HFFc6 (cell line): Measurements from ENCODE around the gene DOK7. TPM values are rescaled to one million over a fixed set of nuclear protein-coding genes. Genes with fewer than 3 reads are reported as not detected.

Source experiments
- DNase-seq: peaks from one replicate; pipeline ENCODE4 v3.0.0-alpha.2; 2018
- H3K27ac Mint-ChIP-seq: 2 replicates; pipeline ENCODE4 v1.8.0; 2020; ENCODE audit warnings: mild to moderate bottlenecking, mixed read lengths
- H3K27me3 Mint-ChIP-seq: 2 replicates; pipeline ENCODE4 v1.8.0; 2021; ENCODE audit warnings: mild to moderate bottlenecking, moderate library complexity, mixed read lengths; ENCODE audit not compliant: insufficient read depth
- H3K36me3 Mint-ChIP-seq: 2 replicates; pipeline ENCODE4 v1.8.0; 2021; ENCODE audit warnings: low read depth, mixed read lengths
- H3K4me1 Mint-ChIP-seq: 2 replicates; pipeline ENCODE4 v1.8.0; 2020; ENCODE audit warnings: low read depth, mixed read lengths
- H3K4me3 Mint-ChIP-seq: 2 replicates; pipeline ENCODE4 v1.8.0; 2020; ENCODE audit warnings: mild to moderate bottlenecking, moderate library complexity, mixed read lengths
- H3K9me3 Mint-ChIP-seq: 2 replicates; pipeline ENCODE4 v1.8.0; 2020; ENCODE audit warnings: mild to moderate bottlenecking, mixed read lengths
- total RNA-seq, 6 experiments: library from RNA; stranded (reverse); fragmentation: NEBNext Ultra II Directional; extraction: Animal tissue kit (Norgen Biotek cat#: 25700); gene quantifications; 2 replicates in 1 of 6; 3 replicates in 5 of 6; pipeline ENCODE4 v1.2.3, GENCODE V29; 2021
- TF ChIP-seq, protein P1 (sequence below): fragments of 200-600 bp; sonication (generic); IDR thresholded peaks from 2 replicates; pipeline ENCODE4 v1.5.0; 2021; ENCODE audit warnings: antibody characterized with exemption, mild to moderate bottlenecking

Gene DOK7
- total RNA-seq, 6 experiments from 2014 or later: not detected

DNA sequence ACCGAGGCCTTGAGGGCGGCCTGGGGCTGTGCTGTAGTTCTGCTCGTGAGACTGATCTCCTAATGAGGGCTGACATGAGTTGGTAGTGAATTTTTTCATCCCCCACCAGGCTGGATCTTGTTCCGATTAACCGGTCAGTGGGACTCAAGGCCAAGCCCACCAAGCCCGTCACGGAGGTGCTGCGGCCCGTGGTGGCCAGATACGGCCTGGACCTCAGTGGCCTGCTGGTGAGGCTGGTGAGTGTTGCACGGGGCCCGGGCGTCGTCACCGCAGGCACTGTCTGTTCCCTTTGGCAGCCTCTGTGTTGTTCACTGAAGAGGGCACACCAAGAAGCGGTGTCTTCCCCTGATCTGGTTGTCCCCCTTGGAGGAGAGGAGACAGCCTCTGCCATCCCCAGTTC is 39.7 kb upstream of the DOK7 start:
- H3K27ac Mint-ChIP-seq: no peak overlapping the region
- no peaks in the 10 kb centered on the region for H3K9me3 Mint-ChIP-seq
- H3K4me1 Mint-ChIP-seq: no peaks in the 10 kb centered on the region
- no peaks in the 10 kb centered on the region for H3K36me3 Mint-ChIP-seq
- H3K27me3 Mint-ChIP-seq: peaks cover 2% of the 10 kb centered on the region
- TF ChIP-seq, protein P1, sequence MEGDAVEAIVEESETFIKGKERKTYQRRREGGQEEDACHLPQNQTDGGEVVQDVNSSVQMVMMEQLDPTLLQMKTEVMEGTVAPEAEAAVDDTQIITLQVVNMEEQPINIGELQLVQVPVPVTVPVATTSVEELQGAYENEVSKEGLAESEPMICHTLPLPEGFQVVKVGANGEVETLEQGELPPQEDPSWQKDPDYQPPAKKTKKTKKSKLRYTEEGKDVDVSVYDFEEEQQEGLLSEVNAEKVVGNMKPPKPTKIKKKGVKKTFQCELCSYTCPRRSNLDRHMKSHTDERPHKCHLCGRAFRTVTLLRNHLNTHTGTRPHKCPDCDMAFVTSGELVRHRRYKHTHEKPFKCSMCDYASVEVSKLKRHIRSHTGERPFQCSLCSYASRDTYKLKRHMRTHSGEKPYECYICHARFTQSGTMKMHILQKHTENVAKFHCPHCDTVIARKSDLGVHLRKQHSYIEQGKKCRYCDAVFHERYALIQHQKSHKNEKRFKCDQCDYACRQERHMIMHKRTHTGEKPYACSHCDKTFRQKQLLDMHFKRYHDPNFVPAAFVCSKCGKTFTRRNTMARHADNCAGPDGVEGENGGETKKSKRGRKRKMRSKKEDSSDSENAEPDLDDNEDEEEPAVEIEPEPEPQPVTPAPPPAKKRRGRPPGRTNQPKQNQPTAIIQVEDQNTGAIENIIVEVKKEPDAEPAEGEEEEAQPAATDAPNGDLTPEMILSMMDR: no peak
- DNase-seq: no peak
- H3K4me3 Mint-ChIP-seq: no peak overlapping the region

DNA sequence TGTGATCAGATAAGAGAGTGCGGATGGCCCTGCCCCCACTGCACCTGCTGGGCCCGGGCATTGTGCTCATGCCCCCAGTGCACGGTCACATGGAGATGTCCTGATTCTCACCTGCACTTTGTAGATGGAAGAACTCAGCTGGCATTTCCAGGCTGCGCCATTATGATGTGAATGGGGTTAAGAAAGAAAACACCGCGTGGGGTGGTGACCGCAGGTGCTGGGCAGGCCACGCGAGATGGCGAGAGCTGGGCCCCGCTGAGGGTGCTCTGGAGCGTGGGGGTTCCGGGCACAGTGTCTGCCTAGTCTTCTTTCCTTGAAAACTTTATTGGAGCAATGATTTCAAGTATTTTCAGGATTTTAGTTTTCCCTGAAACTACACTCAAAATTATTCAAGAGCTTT is 39.2 kb upstream of the DOK7 start:
- Mint-ChIP-seq H3K27me3 (peaks cover 2% of the 10 kb centered on the region), H3K9me3 (no peaks in the 10 kb centered on the region), H3K27ac (no peak overlapping the region), H3K4me3 (no peak overlapping the region), H3K4me1 (no peaks in the 10 kb centered on the region), H3K36me3 (no peaks in the 10 kb centered on the region)
- DNase-seq: no peak
- TF ChIP-seq, protein P1: no peak

DNA sequence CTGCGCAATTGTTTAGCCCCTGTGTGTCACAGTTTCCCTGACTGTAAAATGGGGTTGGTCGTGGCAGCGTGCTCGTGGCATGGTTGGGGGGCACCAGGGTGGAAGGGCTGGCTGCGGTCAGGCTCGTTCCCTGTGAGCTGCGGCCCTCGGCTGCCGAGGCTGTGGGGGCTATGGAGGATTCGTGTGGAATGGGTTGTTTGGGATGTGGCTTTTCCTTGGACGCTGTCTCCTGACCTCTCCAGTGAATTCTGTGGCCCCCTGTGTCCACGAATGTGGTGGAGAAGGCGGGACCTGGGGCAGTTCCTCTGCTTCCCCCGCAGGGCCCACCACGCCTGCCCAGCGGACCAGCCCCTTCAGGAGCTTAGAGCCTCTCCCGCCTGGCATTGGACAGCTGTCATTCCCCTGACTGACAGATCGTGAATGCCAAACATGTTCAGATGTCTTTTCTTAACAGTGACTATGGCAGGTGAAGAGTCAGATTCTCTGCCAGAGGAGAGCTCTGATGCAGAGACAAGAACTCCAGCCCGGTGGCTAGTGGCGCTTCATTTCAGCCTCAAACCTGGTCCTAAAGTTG is 38.5 kb upstream of the DOK7 start:
- DNase-seq: no peak
- Mint-ChIP-seq H3K4me3 (no peak overlapping the region), H3K27me3 (peaks cover 7% of the 10 kb centered on the region), H3K9me3 (no peaks in the 10 kb centered on the region), H3K36me3 (no peaks in the 10 kb centered on the region), H3K27ac (no peak overlapping the region), H3K4me1 (no peaks in the 10 kb centered on the region)
- TF ChIP-seq, protein P1: no peak

DNA sequence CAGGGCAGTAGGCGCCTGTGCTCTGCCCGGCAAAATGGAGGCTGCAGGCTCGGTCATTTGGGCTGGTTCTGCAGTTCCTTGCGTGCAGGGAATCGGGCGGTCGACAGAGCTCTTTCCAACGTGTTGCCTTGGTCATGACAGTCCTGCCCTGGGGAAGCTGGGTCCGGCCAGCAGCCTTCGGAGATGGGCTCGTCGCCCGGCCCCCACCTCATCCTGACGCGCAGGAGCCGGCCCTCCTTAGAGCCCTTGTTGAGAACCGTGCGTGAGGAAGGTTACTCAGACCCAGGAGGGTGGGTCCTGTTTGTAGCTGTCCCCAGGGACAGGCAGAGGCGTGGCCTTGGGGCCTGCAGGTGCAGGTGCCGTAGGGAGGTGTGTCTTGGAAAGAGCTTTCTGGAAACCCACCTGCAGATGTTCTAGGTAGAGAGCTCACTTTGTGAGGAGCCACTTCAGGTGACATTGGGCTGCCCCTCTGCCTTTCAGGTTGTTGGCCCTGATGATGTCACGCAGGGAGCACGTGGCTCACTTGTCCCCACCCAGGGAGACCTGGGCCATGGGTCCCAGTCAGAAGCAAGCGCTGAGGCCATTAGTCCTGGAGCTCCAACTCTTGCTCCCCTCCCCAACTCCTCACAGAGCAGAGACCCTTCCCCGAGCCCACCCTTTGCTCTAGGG is 36.5 kb upstream of the DOK7 start:
- H3K27me3 Mint-ChIP-seq: peaks cover 7% of the 10 kb centered on the region
- no peak for DNase-seq
- TF ChIP-seq, protein P1: no peak
- H3K4me1 Mint-ChIP-seq: no peaks in the 10 kb centered on the region
- H3K36me3 Mint-ChIP-seq: no peaks in the 10 kb centered on the region
- no peak overlapping the region for H3K27ac Mint-ChIP-seq
- no peaks in the 10 kb centered on the region for H3K9me3 Mint-ChIP-seq
- H3K4me3 Mint-ChIP-seq: no peak overlapping the region

DNA sequence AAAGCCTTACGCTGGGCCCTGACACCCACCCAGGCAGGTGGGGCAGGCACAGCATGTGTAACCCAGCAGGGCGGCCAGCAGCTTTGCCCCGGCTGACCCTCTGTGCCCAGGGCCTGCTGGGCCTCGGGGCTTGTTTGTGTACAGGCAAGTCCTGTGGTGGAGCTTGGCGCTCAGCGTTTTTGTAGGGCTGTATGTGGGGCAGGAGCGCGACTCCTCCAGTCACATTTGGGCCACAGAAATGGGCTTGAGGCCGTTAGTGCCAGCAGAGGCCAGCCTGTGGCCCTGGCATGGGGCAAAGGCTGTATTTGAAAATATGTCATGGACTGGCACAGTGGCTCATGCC is 36.0 kb upstream of the DOK7 start:
- H3K4me1 Mint-ChIP-seq: no peaks in the 10 kb centered on the region
- TF ChIP-seq, protein P1: no peak
- no peaks in the 10 kb centered on the region for H3K36me3 Mint-ChIP-seq
- no peak for DNase-seq
- H3K27me3 Mint-ChIP-seq: peaks cover 7% of the 10 kb centered on the region
- H3K27ac Mint-ChIP-seq: no peak overlapping the region
- H3K9me3 Mint-ChIP-seq: no peaks in the 10 kb centered on the region
- no peak overlapping the region for H3K4me3 Mint-ChIP-seq
